NCI-H146 treated with DMSO at 0.1 percent for 48 hours (cell line): ENCODE results near the gene NEDD4.
"Not testable (repeated sequence)": the region's sequence is repeated elsewhere in the genome, so short reads cannot be mapped to it uniquely, and the experiment has no call there.

Experiments used
- DNase-seq: peaks from one replicate; lab custom pipeline; 2025; ENCODE audit not compliant: unreplicated experiment; lab: John Stamatoyannopoulos, UW

Gene NEDD4

DNA sequence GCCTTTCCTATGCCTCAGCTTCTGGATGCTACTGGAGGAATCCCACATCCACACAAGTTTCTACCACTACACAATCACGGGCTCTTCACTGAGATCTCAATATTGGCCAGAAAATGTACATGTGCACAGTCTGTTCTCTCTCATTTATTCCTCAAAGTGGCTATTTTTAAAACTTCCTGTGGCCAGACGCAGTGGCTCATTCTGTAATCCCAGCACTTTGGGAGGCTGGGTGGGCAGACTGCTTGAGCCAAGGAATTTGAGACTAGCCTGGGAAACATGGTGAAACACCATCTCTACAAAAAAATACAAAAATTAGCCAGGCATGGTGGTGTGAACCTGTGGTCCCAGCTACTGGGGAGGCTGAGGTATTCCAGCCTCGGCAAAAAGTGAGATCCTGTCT is 159.1 kb downstream of the NEDD4 start:
- DNase-seq, result no peak

DNA sequence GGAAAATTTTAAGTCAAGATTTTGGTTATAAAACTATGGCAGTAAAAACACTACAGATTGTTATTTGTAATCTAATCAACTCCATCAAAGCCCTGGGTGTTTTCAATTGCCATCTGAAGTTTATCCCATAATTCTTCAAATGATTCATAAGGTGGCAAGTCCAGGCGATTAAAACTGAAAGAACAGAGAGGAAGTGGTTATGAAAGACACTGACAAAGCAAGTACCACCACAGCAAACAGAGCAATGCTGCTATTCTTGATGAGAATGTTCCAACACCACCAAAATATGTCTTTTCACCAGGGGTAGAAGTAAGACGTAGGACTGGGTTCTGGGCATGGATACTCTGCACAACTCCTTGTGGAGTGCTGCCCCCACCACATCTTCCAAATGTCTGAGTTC is 163.6 kb downstream of the NEDD4 start:
- DNase-seq, result no peak

DNA sequence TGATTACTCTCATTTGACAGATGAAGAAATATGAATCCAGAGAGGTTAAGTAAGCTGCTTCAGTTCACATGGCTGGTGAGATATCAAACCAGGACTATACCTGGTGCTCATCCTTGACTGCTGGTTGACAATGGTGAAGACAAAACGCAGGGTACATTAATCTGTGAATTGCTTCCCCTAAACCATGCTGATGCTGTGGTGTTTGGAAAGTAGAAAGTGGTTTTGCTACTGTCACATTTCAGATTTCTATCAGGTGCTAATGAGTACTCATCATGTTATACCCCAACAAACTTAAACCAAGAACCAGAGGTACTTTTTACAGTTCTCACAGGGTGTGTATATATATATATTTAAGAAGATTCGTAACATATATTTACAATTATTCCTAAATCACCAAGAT is 165.5 kb downstream of the NEDD4 start:
- DNase-seq, result no peak

DNA sequence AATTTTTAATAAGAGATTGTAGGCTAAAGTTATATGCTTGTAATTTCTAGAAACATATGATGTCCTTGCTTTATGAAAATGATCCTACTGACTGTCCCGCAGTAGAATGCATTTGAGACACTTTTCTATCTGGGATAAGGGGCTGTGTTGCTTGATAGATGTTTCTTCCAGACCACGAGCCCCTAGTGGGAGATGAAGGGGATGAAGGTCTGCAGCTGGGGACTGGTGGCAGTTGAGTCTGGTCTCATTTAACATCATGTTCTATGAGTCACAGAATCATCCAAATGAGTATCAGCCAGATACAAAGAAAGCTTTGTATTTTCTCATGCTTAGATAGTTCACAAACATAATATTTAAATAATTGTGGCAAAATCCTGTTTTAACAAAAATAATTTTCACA is 166.2 kb downstream of the NEDD4 start:
- no peak for DNase-seq

DNA sequence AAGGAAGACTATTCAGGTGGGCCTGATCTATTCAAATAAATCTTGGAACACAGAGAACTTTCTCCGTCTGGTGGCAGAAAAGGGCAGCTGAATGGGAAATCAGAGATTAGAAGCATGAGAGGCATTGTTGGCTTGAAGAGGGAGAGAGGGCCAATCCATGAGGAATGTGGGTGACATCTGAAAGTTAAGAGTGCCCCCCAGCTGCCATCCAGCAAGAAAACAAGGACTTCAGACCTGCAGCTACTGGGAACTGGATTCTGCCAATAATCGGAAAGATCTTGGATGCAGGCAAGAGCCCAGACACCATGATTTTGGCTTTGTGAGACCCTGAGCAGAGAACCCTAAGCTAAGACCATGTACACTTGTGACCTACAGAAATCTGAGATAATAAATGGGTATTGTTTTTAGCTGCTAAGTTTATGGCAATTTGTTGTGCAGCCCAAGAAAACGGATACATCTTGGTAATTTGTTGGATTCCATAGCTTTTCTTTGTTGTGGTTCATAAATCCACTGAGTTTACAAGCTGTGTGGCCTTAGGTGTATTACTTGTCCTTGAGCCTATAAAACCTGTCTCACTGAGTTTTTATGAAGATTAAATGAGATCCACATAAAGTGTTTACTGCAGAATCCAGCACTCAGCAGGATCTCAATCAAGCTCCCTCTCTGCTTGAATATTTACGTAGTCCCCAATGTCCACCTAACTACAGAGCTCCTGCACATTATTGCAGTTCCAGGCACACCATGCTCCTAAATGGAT is 168.4 kb downstream of the NEDD4 start:
- DNase-seq, result no peak

DNA sequence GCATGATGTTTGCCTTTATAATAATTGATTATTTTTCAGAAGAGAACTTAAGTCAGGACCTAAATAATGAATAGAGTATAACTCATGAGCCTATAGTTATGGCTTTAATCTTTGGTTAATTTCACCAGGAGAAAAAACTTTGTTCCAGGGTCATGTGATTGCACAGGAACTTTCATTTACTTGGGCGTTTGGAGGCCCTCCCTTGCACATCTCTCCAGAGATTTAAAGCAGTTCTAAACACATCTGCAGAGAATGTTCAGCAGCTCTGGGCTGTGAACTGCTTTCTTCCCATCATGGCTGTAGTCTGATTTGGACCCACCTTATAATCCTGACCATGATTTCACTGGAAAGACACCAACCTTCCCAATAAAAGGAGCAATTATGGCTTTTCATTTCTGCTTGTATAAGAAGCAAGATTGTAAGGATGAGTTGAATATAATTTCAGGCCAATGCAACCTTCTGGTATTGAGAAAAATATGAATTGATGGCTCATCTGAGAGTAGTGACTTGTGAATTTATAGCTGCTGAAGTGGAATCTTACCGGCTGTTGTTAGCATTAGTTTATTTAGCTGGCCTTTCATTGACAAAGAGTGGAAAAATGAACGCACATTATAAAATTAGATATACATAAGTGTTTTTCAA is 169.6 kb downstream of the NEDD4 start:
- no peak for DNase-seq

DNA sequence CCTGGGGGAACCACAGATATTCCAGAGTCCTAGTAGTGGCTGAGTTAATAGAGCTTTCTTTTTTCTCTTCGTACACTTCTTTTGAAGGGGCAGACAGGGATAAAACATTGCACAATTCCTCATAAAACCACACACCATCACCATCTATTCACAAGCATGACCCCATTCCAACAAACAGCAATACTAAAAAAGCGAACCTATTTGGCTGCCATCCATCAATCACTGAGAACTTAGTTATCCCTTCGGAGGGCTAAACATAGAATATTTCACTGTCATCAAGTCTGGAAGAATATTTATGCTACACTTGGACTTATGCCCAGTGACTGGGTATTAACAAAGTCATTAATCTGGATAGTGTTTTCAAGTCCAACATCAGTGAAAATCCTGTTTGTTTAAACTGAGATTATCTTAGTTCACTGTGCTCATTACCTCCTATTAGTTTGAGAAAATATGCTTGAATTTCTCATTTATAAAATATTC is 170.2 kb downstream of the NEDD4 start:
- no peak for DNase-seq

DNA sequence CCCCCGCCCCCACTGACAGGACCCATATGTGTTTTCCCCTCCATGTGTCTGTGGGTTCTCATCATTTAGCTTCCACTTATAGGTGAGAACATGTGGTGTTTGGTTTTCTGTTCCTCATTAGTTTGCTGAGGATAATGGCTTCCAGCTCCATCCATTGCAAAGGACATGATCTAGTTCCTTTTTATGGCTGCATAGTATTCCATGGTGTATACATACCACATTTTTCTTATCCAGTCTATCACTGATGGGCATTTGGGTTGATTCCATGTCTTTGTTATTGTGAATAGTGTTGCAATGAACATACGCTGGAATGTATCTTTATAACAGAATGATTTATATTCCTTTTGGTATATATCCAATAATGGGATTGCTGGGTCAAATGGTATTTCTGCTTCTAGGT is 171.7 kb downstream of the NEDD4 start:
- not testable (repeated sequence) for DNase-seq

DNA sequence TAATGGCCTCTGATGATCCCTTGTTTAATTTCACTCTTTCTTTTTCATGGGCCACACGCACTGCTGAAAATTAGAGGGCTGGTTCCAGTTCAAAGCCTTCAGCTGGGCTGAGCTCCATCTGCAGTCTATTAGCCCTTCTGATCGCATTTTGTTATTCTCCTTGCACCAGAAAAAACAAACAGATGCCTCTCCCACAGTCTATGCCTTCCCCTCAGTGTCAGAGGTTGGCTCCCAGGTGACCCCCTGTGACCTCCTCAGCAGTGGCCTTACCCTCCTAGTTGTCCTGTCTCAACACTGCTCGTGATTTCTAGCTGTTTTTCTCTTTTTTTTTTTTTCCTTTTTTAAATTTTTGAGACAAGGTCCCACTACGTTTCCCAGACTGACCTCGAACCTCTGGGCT is 173.4 kb downstream of the NEDD4 start:
- DNase-seq, result no peak

DNA sequence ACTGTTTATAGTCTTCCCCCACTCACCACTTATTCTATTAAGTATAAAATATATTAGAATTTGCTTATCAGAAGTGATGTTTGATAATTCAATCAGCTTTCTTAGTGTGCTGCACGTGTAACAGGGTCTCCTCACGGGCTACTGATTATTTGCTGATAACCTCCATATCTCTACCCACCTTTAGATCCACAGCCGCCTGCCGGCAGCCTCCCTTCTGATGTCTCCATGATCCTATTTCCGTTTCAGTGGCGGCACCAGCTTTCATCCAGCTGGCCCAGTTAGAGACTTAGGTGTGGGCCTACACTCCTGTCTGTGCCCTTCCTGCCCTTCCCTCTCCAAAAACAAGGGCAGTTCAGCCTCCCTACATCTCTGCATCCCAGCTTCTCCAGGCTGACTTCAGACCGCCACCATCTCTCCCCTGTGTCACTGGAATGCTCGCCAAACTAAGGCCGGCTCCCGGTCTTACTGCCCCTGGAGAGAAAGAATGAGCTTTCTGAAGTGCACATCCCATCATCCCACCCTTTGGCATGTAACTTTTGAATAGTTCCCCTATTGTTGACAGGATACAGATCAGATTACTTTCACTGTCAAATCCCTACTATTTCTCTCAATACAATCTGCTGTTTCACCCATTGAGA is 173.9 kb downstream of the NEDD4 start:
- no peak for DNase-seq

DNA sequence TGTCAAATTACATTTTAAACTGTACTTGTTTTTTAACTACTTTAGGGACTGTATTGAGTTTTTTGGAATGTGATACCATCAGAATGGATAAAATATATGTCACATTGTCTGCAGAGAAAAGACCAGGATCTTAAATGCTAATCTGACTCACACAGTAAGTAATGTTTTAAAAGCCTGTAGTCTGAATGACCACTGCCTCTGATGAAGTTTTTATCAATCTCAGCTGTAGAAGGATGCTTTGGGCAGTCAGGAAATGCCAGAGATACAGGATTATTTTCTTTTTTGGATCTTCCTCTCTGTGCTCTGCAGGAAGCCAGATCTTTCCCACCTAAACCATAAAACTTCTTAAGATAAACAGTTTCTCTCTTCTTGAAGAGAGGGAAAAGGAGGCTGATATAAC is 177.4 kb downstream of the NEDD4 start:
- DNase-seq, result no peak

DNA sequence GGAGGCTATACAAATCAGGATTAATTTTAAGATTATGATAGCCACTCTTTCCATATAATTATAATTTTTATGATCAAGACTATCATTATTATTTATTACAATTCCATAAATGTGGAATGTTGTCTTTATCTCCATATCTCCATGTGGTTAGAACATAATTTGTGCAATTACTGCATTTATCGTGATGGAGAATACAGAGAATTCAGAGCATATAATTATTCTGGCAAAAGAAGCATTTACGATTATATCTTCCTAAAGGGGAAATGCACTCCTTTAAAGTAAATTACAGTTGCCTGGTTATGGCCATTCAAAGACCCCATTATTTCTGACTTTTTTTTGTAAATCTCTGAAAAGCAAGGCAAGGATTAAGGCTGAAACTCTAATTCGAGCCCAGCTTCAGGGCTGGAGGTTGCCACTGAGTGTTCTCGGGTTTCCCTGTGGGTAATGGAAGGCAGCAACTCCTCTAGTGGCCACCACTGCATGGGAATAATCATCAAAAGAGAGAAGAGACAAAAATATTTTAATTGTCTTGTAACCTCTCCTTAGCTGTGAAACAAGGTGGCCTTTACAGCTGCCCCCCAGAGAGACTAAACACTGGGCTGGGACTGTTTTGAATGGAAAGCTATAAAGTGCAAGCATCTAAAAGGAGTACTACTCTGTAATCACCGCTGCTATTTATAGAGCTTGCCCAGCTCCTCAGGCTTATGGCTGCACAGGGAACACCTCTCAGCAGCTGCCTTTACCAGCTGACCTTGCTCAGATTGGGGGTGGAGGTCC is 190.6 kb downstream of the NEDD4 start:
- DNase-seq, result no peak

DNA sequence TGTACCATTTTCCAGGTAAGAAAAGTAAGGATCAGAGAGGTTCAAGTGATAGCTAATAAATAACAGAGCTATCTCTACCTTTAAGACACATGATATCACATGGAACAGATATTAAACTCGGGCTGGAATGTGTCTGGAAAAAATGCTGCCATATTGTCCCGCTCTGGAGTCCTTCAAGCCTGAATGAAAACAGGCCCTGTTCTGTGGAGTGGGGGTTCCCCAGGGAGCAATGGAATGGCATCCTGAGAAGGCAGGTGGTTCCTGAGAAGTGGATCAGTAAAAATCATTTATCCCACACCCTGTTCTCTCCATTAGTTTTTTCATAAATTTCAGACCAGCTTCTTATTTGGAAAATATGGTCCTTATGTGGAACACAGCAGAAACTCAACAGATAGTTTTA is 193.2 kb downstream of the NEDD4 start:
- no peak for DNase-seq

DNA sequence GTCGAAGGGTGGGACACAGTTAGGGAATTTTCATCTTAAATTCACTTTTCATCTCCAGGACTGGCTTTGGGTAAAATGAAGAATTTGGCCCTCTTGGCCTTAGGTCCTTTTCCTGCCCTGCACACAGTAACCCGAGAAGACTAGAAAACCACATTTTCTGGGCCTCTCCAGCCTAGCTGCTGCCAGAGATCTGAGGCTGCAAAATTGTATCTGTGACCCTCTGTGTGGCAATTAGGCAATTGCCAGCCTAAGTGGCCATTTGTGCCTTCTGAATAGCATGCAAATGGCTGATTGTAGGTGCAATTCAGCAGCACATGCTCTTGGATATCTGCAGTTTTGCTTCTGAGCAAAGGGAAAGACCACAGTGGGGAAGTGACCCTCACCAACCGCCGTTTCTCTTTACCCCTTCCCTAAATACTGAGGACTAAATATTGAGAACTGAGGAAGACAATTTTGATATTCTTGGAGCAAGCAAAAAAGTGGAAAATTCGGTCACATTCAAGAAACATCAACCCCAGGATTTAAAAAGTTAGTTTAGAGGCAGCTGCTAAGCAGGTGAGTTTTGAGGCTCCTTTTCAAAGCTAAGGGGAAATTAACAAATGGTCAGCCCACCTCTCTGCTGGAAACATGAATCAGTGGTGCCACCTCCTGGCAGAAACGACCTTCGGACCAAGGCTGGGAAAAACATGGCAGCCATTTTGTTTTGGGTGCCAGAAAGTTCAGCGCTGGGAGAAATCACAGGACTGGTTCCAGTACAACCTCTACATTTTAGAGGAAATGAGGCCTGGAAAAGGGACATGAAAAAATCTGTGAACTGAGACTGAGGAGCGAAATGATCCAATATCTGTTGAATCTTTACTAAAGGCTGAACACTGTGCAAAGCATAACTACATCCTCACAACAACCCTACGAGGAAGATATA is 193.9 kb downstream of the NEDD4 start:
- no peak for DNase-seq

DNA sequence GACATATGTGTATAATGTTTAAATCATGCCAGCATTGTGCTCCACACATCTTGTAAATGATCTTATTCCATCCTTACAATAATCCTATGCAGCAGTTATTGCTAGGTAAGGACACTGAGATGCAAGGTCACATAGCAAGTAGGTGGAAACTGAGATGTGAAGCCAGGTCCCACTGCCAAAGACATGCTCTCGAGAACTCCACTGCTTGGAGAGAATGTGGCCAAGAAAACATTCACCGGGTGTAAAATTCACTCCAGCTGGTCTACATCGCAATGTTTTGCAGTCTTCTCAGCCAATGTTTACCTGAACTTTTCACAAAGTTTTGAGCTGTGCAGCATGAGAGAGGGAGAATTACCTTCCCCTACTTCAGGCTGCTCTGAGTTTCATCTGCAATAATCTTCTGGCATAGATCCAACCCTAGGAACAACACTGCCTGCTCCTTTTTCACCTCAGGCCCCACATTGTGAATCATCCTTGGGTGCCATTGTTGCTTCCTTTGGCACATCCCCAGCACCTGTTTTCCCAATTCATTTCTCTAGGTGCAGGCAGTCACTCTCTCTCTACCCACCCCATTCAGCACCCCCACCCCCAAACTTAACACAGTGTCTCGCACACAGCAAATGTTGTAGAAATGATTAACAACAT is 197.0 kb downstream of the NEDD4 start:
- DNase-seq, result no peak

DNA sequence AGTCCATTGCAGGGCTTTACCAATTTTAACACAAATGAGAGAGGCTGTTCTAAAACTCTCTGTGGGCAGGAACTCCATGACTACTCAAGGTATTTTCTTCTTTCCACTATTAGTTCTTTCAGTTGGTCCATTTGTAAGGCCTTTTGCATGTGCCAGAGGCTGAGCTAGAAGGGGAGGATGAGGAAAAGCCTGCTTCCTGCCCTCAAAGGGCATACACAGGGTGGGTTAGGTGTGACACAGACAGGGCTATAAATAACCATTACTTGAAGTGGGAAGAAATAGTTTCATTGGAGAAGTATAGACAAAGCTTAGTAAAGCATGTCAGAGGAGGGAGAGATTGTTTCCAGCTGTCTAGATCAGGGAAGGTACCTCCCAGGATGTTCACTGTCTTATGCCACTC is 198.4 kb downstream of the NEDD4 start:
- DNase-seq, result no peak

DNA sequence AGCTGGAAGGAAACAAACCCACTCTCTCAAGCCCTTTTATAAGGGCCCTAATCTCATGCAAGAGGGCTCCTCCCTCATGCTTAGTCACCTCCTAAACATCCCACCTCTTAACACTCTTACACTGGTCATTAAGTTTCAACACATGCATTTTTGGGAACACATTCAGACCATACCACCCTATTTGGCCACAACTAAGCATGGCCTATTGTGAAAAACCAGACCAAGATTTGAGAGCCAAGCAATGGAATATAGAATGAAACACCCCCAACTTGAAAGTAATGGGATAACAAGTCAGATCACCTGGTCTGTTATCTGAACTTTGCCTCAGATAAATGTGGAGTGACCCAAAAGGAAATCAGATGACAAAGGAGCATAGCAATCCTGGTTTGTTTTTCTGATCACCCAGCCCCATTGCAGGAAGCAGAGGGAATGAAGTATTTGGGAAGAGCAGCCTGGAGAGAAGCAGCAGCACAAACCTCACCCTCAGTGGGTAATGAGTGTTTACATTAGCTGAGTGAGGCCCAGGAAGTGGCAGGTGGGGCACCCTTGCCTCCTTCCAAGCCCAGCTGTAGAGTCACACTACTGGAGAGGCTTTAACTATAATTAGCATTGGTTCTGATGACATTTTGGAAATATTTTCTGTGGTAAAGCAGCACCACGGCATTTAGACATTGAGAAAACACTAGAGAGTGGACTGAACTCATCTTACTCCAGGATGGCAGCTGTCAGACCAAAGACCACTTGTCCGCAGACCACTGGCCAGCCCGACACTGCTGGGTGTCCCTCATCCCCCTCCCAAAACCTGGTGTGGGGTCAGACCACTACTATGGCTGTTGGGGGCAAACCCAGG is 201.6 kb downstream of the NEDD4 start:
- no peak for DNase-seq

DNA sequence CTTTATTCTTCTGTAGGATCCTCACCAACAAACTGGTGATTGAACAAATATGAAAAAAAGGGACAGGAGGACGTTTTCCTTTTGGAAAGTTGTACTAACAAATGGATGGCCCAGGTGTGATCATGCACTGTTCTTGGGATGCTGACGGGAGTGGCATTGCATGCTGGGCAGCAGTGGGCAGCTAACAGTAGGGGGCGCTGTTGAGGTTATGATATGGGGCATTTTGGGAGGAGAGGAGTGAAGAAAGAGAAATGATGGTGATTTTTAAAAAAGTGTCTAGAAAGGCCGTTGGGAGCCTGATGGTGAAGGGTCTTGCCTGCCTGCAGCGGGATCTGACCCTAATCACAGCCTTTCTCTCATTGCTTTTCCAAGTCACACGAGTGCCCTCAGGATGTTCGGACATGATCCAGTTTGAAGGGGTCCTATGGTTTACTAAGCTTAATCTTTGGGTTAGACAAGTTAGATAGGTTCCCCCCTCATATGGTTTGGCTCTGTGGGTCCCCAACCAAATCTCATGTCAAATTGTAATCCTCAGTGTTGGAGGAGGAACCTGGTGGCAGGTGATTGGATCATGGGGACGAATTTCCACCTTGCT is 204.2 kb downstream of the NEDD4 start:
- DNase-seq, result no peak

DNA sequence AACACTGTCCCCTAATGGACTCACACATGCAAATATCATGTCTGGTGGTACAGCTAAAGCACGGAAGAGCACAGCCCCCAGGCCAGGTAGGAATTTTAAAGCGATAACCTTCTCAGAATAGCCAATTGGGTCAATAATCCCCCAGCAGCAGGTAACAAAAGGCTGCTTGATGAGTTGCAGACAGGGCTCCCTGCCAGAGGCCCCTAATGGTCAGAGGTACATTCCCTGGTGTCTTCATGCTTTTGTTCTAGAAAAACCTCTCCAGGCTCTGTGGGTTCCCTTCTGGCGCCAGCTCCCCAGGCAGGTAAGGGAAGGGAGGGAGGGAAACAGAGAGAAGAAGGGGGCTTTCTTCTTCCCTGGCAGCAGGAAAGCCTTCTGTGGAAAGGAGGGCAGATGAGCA is 207.1 kb downstream of the NEDD4 start:
- DNase-seq, result no peak
